Mesendoderm (in vitro differentiated cells): ENCODE data around the gene NEDD4.
"Not testable (repeated sequence)": the region's sequence is repeated elsewhere in the genome, so short reads cannot be mapped to it uniquely, and the experiment has no call there.

Source experiments
- DNase-seq: peaks from one replicate; pipeline ENCODE4 v3.0.0; 2013
- H2AK5ac ChIP-seq: 2 replicates; pipeline ENCODE4 v1.6.1; 2013; ENCODE audit warnings: low read length, inconsistent platforms
- H2BK120ac ChIP-seq: 2 replicates; pipeline ENCODE4 v1.6.1; 2013; ENCODE audit warnings: low read depth, mild to moderate bottlenecking, low read length, moderate library complexity, mixed read lengths
- H2BK15ac ChIP-seq: replicated peaks from 2 replicates; pipeline ENCODE4 v1.6.1; 2013; ENCODE audit warnings: low read depth, mild to moderate bottlenecking, moderate library complexity
- H2BK5ac ChIP-seq: 2 replicates; pipeline ENCODE4 v1.6.1; 2013; ENCODE audit warnings: low read length, inconsistent platforms
- H3K18ac ChIP-seq: 2 replicates; pipeline ENCODE4 v1.6.1; 2013; ENCODE audit warnings: mild to moderate bottlenecking, low read length, mixed read lengths
- H3K23ac ChIP-seq: one replicate; pipeline ENCODE4 v1.6.1; 2013; ENCODE audit warnings: low read length
- H3K27ac ChIP-seq: 2 replicates; pipeline ENCODE4 v1.5.1; 2013; ENCODE audit warnings: low read depth, mild to moderate bottlenecking, inconsistent platforms, low read length, moderate library complexity
- H3K27me3 ChIP-seq: 2 replicates; pipeline ENCODE4 v1.6.1; 2013; ENCODE audit warnings: low read length, control low read depth, mild to moderate bottlenecking, inconsistent platforms; ENCODE audit not compliant: insufficient read depth, poor library complexity
- H3K36me3 ChIP-seq: 2 replicates; pipeline ENCODE4 v1.6.1; 2013; ENCODE audit warnings: low read length, inconsistent platforms; ENCODE audit not compliant: control insufficient read depth, insufficient read depth
- H3K4ac ChIP-seq: one replicate; pipeline ENCODE4 v1.6.1; 2013; ENCODE audit warnings: low read depth, mild to moderate bottlenecking, low read length, moderate library complexity
- H3K4me1 ChIP-seq: 2 replicates; pipeline ENCODE4 v1.6.1; 2013; ENCODE audit warnings: low read depth, low read length, inconsistent platforms; ENCODE audit not compliant: control insufficient read depth
- H3K4me2 ChIP-seq: 2 replicates; pipeline ENCODE4 v1.6.1; 2013; ENCODE audit warnings: low read length
- H3K4me3 ChIP-seq: 2 replicates; pipeline ENCODE4 v1.5.1; 2013; ENCODE audit warnings: mild to moderate bottlenecking, low read length
- H3K56ac ChIP-seq: one replicate; pipeline ENCODE4 v1.6.1; 2013; ENCODE audit warnings: low read length
- H3K79me1 ChIP-seq: 2 replicates; pipeline ENCODE4 v1.6.1; 2013; ENCODE audit warnings: low read length, inconsistent platforms
- H3K79me2 ChIP-seq: 2 replicates; pipeline ENCODE4 v1.6.1; 2013; ENCODE audit warnings: mild to moderate bottlenecking, low read length; ENCODE audit not compliant: control insufficient read depth, insufficient read depth
- H3K9ac ChIP-seq: 2 replicates; pipeline ENCODE4 v1.6.1; 2013; ENCODE audit warnings: low read length, inconsistent platforms
- H4K5ac ChIP-seq: one replicate; pipeline ENCODE4 v1.6.1; 2013; ENCODE audit warnings: low read length
- H4K8ac ChIP-seq: one replicate; pipeline ENCODE4 v1.6.1; 2013; ENCODE audit warnings: low read depth, mild to moderate bottlenecking, control low read depth, low read length, moderate library complexity
- WGBS: extraction: QIAGEN DNeasy Blood & Tissue Kit; methylation state at CpG from one replicate; pipeline ENCODE4 v1.1.7; 2013; ENCODE audit warnings: low lambda C conversion rate, missing lambda C conversion rate; ENCODE audit not compliant: insufficient coverage; ENCODE audit errors: extremely low coverage; 5-methylcytosine and 5-hydroxymethylcytosine counted together

NEDD4 gene

GRCh38 chr15:55868707-55869106 is 124.7 kb downstream of the NEDD4 start:
- Histone ChIP-seq H2BK15ac (no peak overlapping the region), H3K79me2 (no peaks in the 10 kb centered on the region), H3K27ac (no peak overlapping the region), H3K9ac (no peak overlapping the region), H3K18ac (no peak overlapping the region), H3K4me3 (no peak overlapping the region), H3K56ac (no peak overlapping the region), H4K5ac (no peak overlapping the region), H3K36me3 (no peaks in the 10 kb centered on the region), H2AK5ac (no peak overlapping the region), H3K4ac (no peak overlapping the region), H2BK5ac (no peak overlapping the region), H3K4me1 (peaks cover 4% of the 10 kb centered on the region), H3K4me2 (no peak overlapping the region), H2BK120ac (no peak overlapping the region), H3K23ac (no peak overlapping the region), H3K79me1 (no peaks in the 10 kb centered on the region), H4K8ac (no peak overlapping the region), H3K27me3 (no peaks in the 10 kb centered on the region)
- DNase-seq: no peak
- no CpG with 5 or more reads among the region's 3 CpGs for WGBS

DNA sequence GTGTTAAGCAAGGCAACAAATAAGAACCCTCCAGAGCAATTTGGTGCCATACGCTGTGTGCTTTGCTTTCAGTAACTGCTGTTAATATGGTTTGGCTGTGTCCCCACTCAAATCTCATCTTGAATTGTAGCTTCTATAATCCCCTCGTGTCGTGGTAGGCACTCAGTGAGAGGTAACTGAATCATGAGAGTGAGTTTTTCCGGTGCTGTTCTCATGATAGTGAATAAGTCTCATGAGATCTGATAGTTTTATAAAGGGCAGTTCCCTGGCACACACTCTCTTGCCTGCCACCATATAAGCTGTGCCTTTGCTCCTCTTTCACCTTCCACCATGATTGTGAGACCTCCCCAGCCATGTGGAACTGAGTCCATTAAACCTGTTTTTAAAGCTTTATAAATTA is 125.1 kb downstream of the NEDD4 start:
- not testable (repeated sequence) for H3K27me3 ChIP-seq, DNase-seq, H3K4me1 ChIP-seq, H3K23ac ChIP-seq, H2BK15ac ChIP-seq, H3K79me2 ChIP-seq, H3K4me3 ChIP-seq, H2BK120ac ChIP-seq, H4K5ac ChIP-seq, H3K18ac ChIP-seq, H3K4me2 ChIP-seq, H3K56ac ChIP-seq, H2BK5ac ChIP-seq, H3K27ac ChIP-seq, H4K8ac ChIP-seq, H3K79me1 ChIP-seq, H3K9ac ChIP-seq, H2AK5ac ChIP-seq, H3K36me3 ChIP-seq
- no CpG with 5 or more reads among the region's 4 CpGs for WGBS
- peak overlapping the region; percentile 36 for H3K4ac ChIP-seq

DNA sequence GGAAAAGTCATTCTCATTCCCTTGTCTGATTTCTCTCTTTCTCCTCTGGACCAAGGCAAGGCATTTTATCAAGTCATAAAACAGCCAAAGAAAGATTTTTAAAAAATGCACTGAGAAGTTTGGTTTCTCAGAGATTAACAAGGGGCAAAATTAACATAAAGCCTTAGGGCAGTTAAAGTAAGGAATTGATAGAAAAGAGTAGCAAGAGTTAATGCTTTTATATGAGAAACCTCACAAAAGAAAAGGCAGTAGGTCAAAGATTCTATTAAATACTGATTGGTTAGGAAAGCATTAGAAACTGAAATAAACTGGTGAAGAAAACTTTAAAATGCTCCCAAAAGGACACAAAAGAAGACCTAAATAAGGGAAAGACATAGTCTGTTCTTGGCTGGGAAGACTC is 129.5 kb downstream of the NEDD4 start:
- Histone ChIP-seq H3K4me1 (no peaks in the 10 kb centered on the region), H3K27ac (no peak overlapping the region)

GRCh38 chr15:55861115-55861514 is 132.3 kb downstream of the NEDD4 start:
- no peak overlapping the region for H3K9ac ChIP-seq
- H3K79me2 ChIP-seq: no peaks in the 10 kb centered on the region
- H3K4me3 ChIP-seq: no peak overlapping the region
- no peak overlapping the region for H3K18ac ChIP-seq
- H3K27ac ChIP-seq: no peak overlapping the region
- H2AK5ac ChIP-seq: no peak overlapping the region
- no peak overlapping the region for H2BK5ac ChIP-seq
- no peak overlapping the region for H3K56ac ChIP-seq
- WGBS: no CpG with 5 or more reads among the region's 2 CpGs
- H3K23ac ChIP-seq: no peak overlapping the region
- H3K4me1 ChIP-seq: no peaks in the 10 kb centered on the region
- no peak overlapping the region for H2BK120ac ChIP-seq
- H2BK15ac ChIP-seq: no peak overlapping the region
- no peak overlapping the region for H4K5ac ChIP-seq
- no peak overlapping the region for H3K4ac ChIP-seq
- H4K8ac ChIP-seq: no peak overlapping the region
- H3K27me3 ChIP-seq: no peaks in the 10 kb centered on the region
- H3K36me3 ChIP-seq: no peaks in the 10 kb centered on the region
- DNase-seq: no peak
- no peaks in the 10 kb centered on the region for H3K79me1 ChIP-seq
- no peak overlapping the region for H3K4me2 ChIP-seq

More for the DNA sequence above, 129.5 kb downstream of the NEDD4 start:
- no peaks in the 10 kb centered on the region for H3K36me3 ChIP-seq
- no peaks in the 10 kb centered on the region for H3K79me1 ChIP-seq
- H3K9ac ChIP-seq: no peak overlapping the region
- no peak overlapping the region for H3K4ac ChIP-seq
- no peak overlapping the region for H2BK120ac ChIP-seq
- no peak overlapping the region for H3K4me3 ChIP-seq
- DNase-seq: no peak
- H3K56ac ChIP-seq: no peak overlapping the region
- H3K23ac ChIP-seq: no peak overlapping the region
- no peak overlapping the region for H4K8ac ChIP-seq
- no peaks in the 10 kb centered on the region for H3K27me3 ChIP-seq
- H2BK15ac ChIP-seq: no peak overlapping the region
- H2BK5ac ChIP-seq: no peak overlapping the region
- no peak overlapping the region for H3K18ac ChIP-seq
- H3K4me2 ChIP-seq: no peak overlapping the region
- H4K5ac ChIP-seq: no peak overlapping the region
- no peak overlapping the region for H2AK5ac ChIP-seq
- H3K79me2 ChIP-seq: no peaks in the 10 kb centered on the region

- no peak overlapping the region for H3K4me2 ChIP-seq
- H3K18ac ChIP-seq: no peak overlapping the region
- no peak overlapping the region for H3K27ac ChIP-seq
- no peaks in the 10 kb centered on the region for H3K27me3 ChIP-seq
- no peak overlapping the region for H3K23ac ChIP-seq
- H3K4ac ChIP-seq: no peak overlapping the region
- no peak overlapping the region for H3K56ac ChIP-seq
- peak; percentile 10 for DNase-seq
- no peaks in the 10 kb centered on the region for H3K36me3 ChIP-seq
- no peak overlapping the region for H2BK15ac ChIP-seq
- no peak overlapping the region for H2BK5ac ChIP-seq
- no peak overlapping the region for H3K4me3 ChIP-seq
- no peak overlapping the region for H4K5ac ChIP-seq
- no peak overlapping the region for H4K8ac ChIP-seq
- H2AK5ac ChIP-seq: no peak overlapping the region
- H3K79me1 ChIP-seq: no peaks in the 10 kb centered on the region
- no CpG with 5 or more reads among the region's 6 CpGs for WGBS
- no peak overlapping the region for H3K9ac ChIP-seq
- H3K4me1 ChIP-seq: no peaks in the 10 kb centered on the region
- no peak overlapping the region for H2BK120ac ChIP-seq
- no peaks in the 10 kb centered on the region for H3K79me2 ChIP-seq
Observed at GRCh38 chr15:55860468-55860867, 132.9 kb downstream of the NEDD4 start.

GRCh38 chr15:55859681-55860080 is 133.7 kb downstream of the NEDD4 start:
- Histone ChIP-seq H3K27ac (no peak overlapping the region), H3K9ac (no peak overlapping the region), H3K4me1 (no peaks in the 10 kb centered on the region), H3K18ac (no peak overlapping the region), H3K36me3 (no peaks in the 10 kb centered on the region), H2BK15ac (no peak overlapping the region), H3K4me2 (no peak overlapping the region), H3K79me2 (no peaks in the 10 kb centered on the region), H3K4me3 (no peak overlapping the region), H3K23ac (no peak overlapping the region), H4K8ac (no peak overlapping the region), H3K79me1 (no peaks in the 10 kb centered on the region), H2AK5ac (no peak overlapping the region), H2BK5ac (no peak overlapping the region), H3K56ac (no peak overlapping the region), H3K27me3 (no peaks in the 10 kb centered on the region), H2BK120ac (no peak overlapping the region), H4K5ac (no peak overlapping the region), H3K4ac (no peak overlapping the region)
- WGBS: no CpG with 5 or more reads among the region's 1 CpG
- DNase-seq: no peak
